Measurements from ENCODE around the gene RILPL2. TPM values are rescaled to one million over a fixed set of nuclear protein-coding genes. Genes with fewer than 3 reads are reported as not detected.

Gene RILPL2
- total and polyA plus RNA-seq, 2 of the 13 experiments (the other 11 are each of a cell fraction or from before 2014, with no cell fraction given), result 2.7 to 8.1 TPM

DNA sequence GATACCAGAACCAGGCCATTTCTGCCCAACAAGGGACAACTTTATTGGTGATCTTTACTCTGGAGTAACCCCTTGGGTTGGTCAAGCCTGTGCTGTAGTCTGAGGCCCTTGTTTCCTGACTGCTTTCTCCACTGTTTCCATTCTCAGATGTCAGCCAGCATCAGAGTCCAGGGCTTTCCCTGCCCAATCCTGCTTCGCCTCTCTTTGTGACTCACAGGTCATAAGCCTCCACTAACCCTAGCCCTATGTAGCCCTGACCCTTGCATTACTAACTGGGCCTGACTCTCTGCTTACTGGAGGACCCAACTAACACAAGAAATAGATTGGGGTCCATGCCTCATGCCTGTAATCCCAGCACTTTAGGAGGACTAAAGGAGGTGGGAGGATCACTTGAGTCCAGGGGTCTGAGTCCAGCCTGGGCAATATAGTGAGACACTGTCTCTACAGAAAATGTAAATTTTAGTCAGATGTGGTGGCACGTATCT is 12.8 kb upstream of the RILPL2 start (continued):
- TF ChIP-seq, protein P1, sequence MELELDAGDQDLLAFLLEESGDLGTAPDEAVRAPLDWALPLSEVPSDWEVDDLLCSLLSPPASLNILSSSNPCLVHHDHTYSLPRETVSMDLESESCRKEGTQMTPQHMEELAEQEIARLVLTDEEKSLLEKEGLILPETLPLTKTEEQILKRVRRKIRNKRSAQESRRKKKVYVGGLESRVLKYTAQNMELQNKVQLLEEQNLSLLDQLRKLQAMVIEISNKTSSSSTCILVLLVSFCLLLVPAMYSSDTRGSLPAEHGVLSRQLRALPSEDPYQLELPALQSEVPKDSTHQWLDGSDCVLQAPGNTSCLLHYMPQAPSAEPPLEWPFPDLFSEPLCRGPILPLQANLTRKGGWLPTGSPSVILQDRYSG (CRISPR knock-in tag; IDR thresholded peaks at IDR 0.05), result no peak
- TF ChIP-seq, protein P2, sequence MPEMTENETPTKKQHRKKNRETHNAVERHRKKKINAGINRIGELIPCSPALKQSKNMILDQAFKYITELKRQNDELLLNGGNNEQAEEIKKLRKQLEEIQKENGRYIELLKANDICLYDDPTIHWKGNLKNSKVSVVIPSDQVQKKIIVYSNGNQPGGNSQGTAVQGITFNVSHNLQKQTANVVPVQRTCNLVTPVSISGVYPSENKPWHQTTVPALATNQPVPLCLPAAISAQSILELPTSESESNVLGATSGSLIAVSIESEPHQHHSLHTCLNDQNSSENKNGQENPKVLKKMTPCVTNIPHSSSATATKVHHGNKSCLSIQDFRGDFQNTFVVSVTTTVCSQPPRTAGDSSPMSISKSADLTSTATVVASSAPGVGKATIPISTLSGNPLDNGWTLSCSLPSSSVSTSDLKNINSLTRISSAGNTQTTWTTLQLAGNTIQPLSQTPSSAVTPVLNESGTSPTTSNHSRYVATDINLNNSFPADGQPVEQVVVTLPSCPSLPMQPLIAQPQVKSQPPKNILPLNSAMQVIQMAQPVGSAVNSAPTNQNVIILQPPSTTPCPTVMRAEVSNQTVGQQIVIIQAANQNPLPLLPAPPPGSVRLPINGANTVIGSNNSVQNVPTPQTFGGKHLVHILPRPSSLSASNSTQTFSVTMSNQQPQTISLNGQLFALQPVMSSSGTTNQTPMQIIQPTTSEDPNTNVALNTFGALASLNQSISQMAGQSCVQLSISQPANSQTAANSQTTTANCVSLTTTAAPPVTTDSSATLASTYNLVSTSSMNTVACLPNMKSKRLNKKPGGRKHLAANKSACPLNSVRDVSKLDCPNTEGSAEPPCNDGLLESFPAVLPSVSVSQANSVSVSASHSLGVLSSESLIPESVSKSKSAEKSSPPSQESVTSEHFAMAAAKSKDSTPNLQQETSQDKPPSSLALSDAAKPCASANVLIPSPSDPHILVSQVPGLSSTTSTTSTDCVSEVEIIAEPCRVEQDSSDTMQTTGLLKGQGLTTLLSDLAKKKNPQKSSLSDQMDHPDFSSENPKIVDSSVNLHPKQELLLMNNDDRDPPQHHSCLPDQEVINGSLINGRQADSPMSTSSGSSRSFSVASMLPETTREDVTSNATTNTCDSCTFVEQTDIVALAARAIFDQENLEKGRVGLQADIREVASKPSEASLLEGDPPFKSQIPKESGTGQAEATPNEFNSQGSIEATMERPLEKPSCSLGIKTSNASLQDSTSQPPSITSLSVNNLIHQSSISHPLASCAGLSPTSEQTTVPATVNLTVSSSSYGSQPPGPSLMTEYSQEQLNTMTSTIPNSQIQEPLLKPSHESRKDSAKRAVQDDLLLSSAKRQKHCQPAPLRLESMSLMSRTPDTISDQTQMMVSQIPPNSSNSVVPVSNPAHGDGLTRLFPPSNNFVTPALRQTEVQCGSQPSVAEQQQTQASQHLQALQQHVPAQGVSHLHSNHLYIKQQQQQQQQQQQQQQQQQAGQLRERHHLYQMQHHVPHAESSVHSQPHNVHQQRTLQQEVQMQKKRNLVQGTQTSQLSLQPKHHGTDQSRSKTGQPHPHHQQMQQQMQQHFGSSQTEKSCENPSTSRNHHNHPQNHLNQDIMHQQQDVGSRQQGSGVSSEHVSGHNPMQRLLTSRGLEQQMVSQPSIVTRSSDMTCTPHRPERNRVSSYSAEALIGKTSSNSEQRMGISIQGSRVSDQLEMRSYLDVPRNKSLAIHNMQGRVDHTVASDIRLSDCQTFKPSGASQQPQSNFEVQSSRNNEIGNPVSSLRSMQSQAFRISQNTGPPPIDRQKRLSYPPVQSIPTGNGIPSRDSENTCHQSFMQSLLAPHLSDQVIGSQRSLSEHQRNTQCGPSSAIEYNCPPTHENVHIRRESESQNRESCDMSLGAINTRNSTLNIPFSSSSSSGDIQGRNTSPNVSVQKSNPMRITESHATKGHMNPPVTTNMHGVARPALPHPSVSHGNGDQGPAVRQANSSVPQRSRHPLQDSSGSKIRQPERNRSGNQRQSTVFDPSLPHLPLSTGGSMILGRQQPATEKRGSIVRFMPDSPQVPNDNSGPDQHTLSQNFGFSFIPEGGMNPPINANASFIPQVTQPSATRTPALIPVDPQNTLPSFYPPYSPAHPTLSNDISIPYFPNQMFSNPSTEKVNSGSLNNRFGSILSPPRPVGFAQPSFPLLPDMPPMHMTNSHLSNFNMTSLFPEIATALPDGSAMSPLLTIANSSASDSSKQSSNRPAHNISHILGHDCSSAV (CRISPR knock-in tag; IDR thresholded peaks at IDR 0.05; ENCODE audit: borderline replicate concordance), result no peak
- TF ChIP-seq ZNF333 (CRISPR knock-in tag; IDR thresholded peaks at IDR 0.05; ENCODE audit: borderline replicate concordance), result no peak
- TF ChIP-seq ZNF317 (CRISPR knock-in tag; IDR thresholded peaks at IDR 0.05), result no peak
- TF ChIP-seq SALL2 (CRISPR knock-in tag; IDR thresholded peaks at IDR 0.05), result no peak
- TF ChIP-seq SAP130 (CRISPR knock-in tag; IDR thresholded peaks at IDR 0.05; ENCODE audit: low read depth), result peak; percentile 58
- TF ChIP-seq ZNF20 (CRISPR knock-in tag; IDR thresholded peaks at IDR 0.05), result no peak
- TF ChIP-seq MXD4 (CRISPR knock-in tag; IDR thresholded peaks at IDR 0.05), result no peak
- TF ChIP-seq NFYC (CRISPR knock-in tag; IDR thresholded peaks at IDR 0.05), result peak; percentile 14; the same call in 1 of the 2 replicates
- TF ChIP-seq ZFYVE20 (CRISPR knock-in tag; IDR thresholded peaks at IDR 0.05; ENCODE audit: borderline replicate concordance, low read depth), result no peak
- no peak for TF ChIP-seq CBX5 (CRISPR knock-in tag; IDR thresholded peaks at IDR 0.05; ENCODE audit: borderline replicate concordance)
- TF ChIP-seq, protein P3, sequence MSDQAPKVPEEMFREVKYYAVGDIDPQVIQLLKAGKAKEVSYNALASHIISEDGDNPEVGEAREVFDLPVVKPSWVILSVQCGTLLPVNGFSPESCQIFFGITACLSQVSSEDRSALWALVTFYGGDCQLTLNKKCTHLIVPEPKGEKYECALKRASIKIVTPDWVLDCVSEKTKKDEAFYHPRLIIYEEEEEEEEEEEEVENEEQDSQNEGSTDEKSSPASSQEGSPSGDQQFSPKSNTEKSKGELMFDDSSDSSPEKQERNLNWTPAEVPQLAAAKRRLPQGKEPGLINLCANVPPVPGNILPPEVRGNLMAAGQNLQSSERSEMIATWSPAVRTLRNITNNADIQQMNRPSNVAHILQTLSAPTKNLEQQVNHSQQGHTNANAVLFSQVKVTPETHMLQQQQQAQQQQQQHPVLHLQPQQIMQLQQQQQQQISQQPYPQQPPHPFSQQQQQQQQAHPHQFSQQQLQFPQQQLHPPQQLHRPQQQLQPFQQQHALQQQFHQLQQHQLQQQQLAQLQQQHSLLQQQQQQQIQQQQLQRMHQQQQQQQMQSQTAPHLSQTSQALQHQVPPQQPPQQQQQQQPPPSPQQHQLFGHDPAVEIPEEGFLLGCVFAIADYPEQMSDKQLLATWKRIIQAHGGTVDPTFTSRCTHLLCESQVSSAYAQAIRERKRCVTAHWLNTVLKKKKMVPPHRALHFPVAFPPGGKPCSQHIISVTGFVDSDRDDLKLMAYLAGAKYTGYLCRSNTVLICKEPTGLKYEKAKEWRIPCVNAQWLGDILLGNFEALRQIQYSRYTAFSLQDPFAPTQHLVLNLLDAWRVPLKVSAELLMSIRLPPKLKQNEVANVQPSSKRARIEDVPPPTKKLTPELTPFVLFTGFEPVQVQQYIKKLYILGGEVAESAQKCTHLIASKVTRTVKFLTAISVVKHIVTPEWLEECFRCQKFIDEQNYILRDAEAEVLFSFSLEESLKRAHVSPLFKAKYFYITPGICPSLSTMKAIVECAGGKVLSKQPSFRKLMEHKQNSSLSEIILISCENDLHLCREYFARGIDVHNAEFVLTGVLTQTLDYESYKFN (CRISPR knock-in tag; conservative IDR thresholded peaks at IDR 0.05), result 0 out of 2 replicates have a peak, but pooled peaks have one; percentile 13
- TF ChIP-seq, protein P4, sequence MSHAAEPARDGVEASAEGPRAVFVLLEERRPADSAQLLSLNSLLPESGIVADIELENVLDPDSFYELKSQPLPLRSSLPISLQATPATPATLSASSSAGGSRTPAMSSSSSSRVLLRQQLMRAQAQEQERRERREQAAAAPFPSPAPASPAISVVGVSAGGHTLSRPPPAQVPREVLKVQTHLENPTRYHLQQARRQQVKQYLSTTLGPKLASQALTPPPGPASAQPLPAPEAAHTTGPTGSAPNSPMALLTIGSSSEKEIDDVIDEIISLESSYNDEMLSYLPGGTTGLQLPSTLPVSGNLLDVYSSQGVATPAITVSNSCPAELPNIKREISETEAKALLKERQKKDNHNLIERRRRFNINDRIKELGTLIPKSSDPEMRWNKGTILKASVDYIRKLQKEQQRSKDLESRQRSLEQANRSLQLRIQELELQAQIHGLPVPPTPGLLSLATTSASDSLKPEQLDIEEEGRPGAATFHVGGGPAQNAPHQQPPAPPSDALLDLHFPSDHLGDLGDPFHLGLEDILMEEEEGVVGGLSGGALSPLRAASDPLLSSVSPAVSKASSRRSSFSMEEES (CRISPR knock-in tag; IDR thresholded peaks at IDR 0.05), result 0 out of 2 replicates have a peak, but pooled peaks have one; percentile 17

Data from HepG2 (cell line).